ENCODE results near the gene ZBTB42. TPM values are rescaled to one million over a fixed set of nuclear protein-coding genes. Genes with fewer than 3 reads are reported as not detected.

ZBTB42 gene
- total RNA-seq, 4 donors from 2014 or later = 2.4 to 20.8 (median 12.5) TPM

- no peak for DNase-seq
- Histone ChIP-seq H3K9me3 (no peaks in the 10 kb centered on the region), H3K4me3 (no peak overlapping the region), H3K36me3 (no peaks in the 10 kb centered on the region), H3K4me1 (peaks cover 11 to 15% of the 10 kb centered on the region in 2 donors), H3K27ac (no peak overlapping the region), H3K27me3 (peaks cover 0 to 4% (median 3%) of the 10 kb centered on the region in 3 donors)
- in situ Hi-C loops (cut with MboI; ENCODE audit: low sequenced_read_pairs in 4 of 4) = loop anchor here in 3 of 4 donors (5.0 kb wide), 1 partner anchor 53 kb away; no protein-coding TSS in a partner anchor
- intact Hi-C loops (cut with DNase I; ENCODE audit: low total_unique reads) = no loop called here
- ATAC-seq = no peak
- TF ChIP-seq CTCF (IDR thresholded peaks at IDR 0.05 in 4 of 5, conservative IDR thresholded peaks at IDR 0.05 in 1 of 5) (peak in 1 of 5 experiments; percentile 18), POLR2A (IDR thresholded peaks at IDR 0.05) (no peak)
Measured at GRCh38 chr14:104820669-104821228, 19.8 kb downstream of the ZBTB42 start.

- Histone ChIP-seq H3K9me3 (no peaks in the 10 kb centered on the region), H3K36me3 (no peaks in the 10 kb centered on the region), H3K27me3 (peaks cover 0 to 4% (median 3%) of the 10 kb centered on the region in 3 donors), H3K27ac (no peak overlapping the region), H3K4me3 (no peak overlapping the region), H3K4me1 (peaks cover 11 to 20% of the 10 kb centered on the region in 2 donors)
- no peak for TF ChIP-seq CTCF (IDR thresholded peaks at IDR 0.05 in 4 of 5, conservative IDR thresholded peaks at IDR 0.05 in 1 of 5)
- TF ChIP-seq POLR2A (IDR thresholded peaks at IDR 0.05) = no peak
- in situ Hi-C loops (cut with MboI; ENCODE audit: low sequenced_read_pairs in 4 of 4) = loop anchor here in 3 of 4 donors (5.0 kb wide), 1 partner anchor 54 kb away; no protein-coding TSS in a partner anchor
- ATAC-seq (no peak), DNase-seq (no peak)
- intact Hi-C loops (cut with DNase I; ENCODE audit: low total_unique reads) = no loop called here
Measured at GRCh38 chr14:104821229-104821945, 20.5 kb downstream of the ZBTB42 start.

- TF ChIP-seq POLR2A (IDR thresholded peaks at IDR 0.05) = no peak
- no peak for TF ChIP-seq CTCF (IDR thresholded peaks at IDR 0.05 in 4 of 5, conservative IDR thresholded peaks at IDR 0.05 in 1 of 5)
- Histone ChIP-seq H3K4me1 (peaks cover 4 to 18% of the 10 kb centered on the region in 2 donors), H3K27ac (no peak overlapping the region), H3K9me3 (no peaks in the 10 kb centered on the region), H3K4me3 (no peak overlapping the region), H3K36me3 (no peaks in the 10 kb centered on the region), H3K27me3 (peaks cover 0 to 4% (median 3%) of the 10 kb centered on the region in 3 donors)
- in situ Hi-C loops (cut with MboI; ENCODE audit: low sequenced_read_pairs in 4 of 4) (loop anchor here in 3 of 4 donors (5.0 kb wide), 1 partner anchor 55 kb away; no protein-coding TSS in a partner anchor), intact Hi-C loops (cut with DNase I; ENCODE audit: low total_unique reads) (no loop called here)
- DNase-seq (no peak), ATAC-seq (no peak)
Measured at GRCh38 chr14:104821971-104822608, 21.2 kb downstream of the ZBTB42 start.

- Histone ChIP-seq H3K9me3 (no peaks in the 10 kb centered on the region), H3K4me1 (peaks cover 0 to 18% of the 10 kb centered on the region in 2 donors), H3K36me3 (no peaks in the 10 kb centered on the region), H3K4me3 (no peak overlapping the region), H3K27me3 (peaks cover 0 to 4% (median 3%) of the 10 kb centered on the region in 3 donors), H3K27ac (no peak overlapping the region)
- in situ Hi-C loops (cut with MboI; ENCODE audit: low sequenced_read_pairs in 4 of 4) (loop anchor here in 3 of 4 donors (5.0 kb wide), 1 partner anchor 56 kb away; no protein-coding TSS in a partner anchor), intact Hi-C loops (cut with DNase I; ENCODE audit: low total_unique reads) (no loop called here)
- no peak for TF ChIP-seq POLR2A (IDR thresholded peaks at IDR 0.05)
- TF ChIP-seq CTCF (IDR thresholded peaks at IDR 0.05 in 4 of 5, conservative IDR thresholded peaks at IDR 0.05 in 1 of 5) = no peak
- ATAC-seq (no peak), DNase-seq (no peak)
Measured at GRCh38 chr14:104822821-104823615, 22.1 kb downstream of the ZBTB42 start.
